Skeletal muscle tissue (tissue), 4 donors: Measurements from ENCODE around the gene PMFBP1. TPM values are rescaled to one million over a fixed set of nuclear protein-coding genes. Genes with fewer than 3 reads are reported as not detected.

Experiments
- H3K27ac ChIP-seq: one replicate; pipeline ENCODE4 v1.7.0; 2013; ENCODE audit warnings: mild to moderate bottlenecking, low read depth, low read length, inconsistent platforms
- H3K27me3 ChIP-seq, 3 donors: one replicate each; pipeline ENCODE4 v1.7.0; 2013; ENCODE audit warnings: low read length in 3 of 3; ENCODE audit not compliant: control insufficient read depth in 3 of 3, insufficient read depth in 3 of 3
- H3K36me3 ChIP-seq, 3 donors: one replicate each; pipeline ENCODE4 v1.7.0; 2013; ENCODE audit warnings: low read length in 3 of 3; ENCODE audit not compliant: control insufficient read depth in 3 of 3, insufficient read depth in 3 of 3
- H3K4me1 ChIP-seq, 3 donors: one replicate each; pipeline ENCODE4 v1.7.0; 2013; ENCODE audit warnings: low read length in 3 of 3, mild to moderate bottlenecking in 3 of 3; ENCODE audit not compliant: control insufficient read depth in 3 of 3, insufficient read depth in 3 of 3
- H3K4me3 ChIP-seq, 3 donors: one replicate each; pipeline ENCODE4 v1.7.0; 2013; ENCODE audit warnings: low read length in 3 of 3
- H3K9ac ChIP-seq, 3 donors: one replicate each; pipeline ENCODE4 v1.7.0; 2013; ENCODE audit warnings: low read length in 3 of 3, mild to moderate bottlenecking in 3 of 3, moderate library complexity in 2 of 3, low read depth in 1 of 3
- H3K9me3 ChIP-seq, 3 donors: one replicate each; pipeline ENCODE4 v1.7.0; 2013; ENCODE audit warnings: low read length in 3 of 3; ENCODE audit not compliant: control insufficient read depth in 3 of 3
- total RNA-seq: library from RNA; depleted of rRNA; stranded (reverse); fragments of >200 nt; gene quantifications from one replicate; pipeline ENCODE4 v1.2.3, GENCODE V29; 2014
- donor health status: Osteomylitis.

Gene PMFBP1
- total RNA-seq, 1 donor from 2014 or later, result not detected

- Histone ChIP-seq H3K9ac (no peak overlapping the region), H3K9me3 (no peaks in the 10 kb centered on the region), H3K36me3 (peaks cover 62 to 74% (median 66%) of the 10 kb centered on the region in 3 donors), H3K4me3 (no peak overlapping the region), H3K27me3 (no peaks in the 10 kb centered on the region), H3K4me1 (no peaks in the 10 kb centered on the region), H3K27ac (no peak overlapping the region)
Measured at GRCh38 chr16:72110662-72111615, 61.0 kb downstream of the PMFBP1 start.

- Histone ChIP-seq H3K36me3 (peaks cover 71 to 83% (median 75%) of the 10 kb centered on the region in 3 donors), H3K4me1 (no peaks in the 10 kb centered on the region), H3K9me3 (no peaks in the 10 kb centered on the region)
Measured at GRCh38 chr16:72109966-72110530, 61.9 kb downstream of the PMFBP1 start.

GRCh38 chr16:72109300-72109699, 62.7 kb downstream of the PMFBP1 start:
- no peaks in the 10 kb centered on the region for H3K27me3 ChIP-seq
- no peak overlapping the region for H3K9ac ChIP-seq
- no peaks in the 10 kb centered on the region for H3K9me3 ChIP-seq
- H3K36me3 ChIP-seq, result peaks cover 78 to 91% (median 82%) of the 10 kb centered on the region in 3 donors
- H3K4me3 ChIP-seq, result no peak overlapping the region
- H3K27ac ChIP-seq, result no peak overlapping the region
- no peaks in the 10 kb centered on the region for H3K4me1 ChIP-seq

More at GRCh38 chr16:72109966-72110530, 61.9 kb downstream of the PMFBP1 start:
- H3K27me3 ChIP-seq, result no peaks in the 10 kb centered on the region
- H3K27ac ChIP-seq, result no peak overlapping the region
- H3K4me3 ChIP-seq, result no peak overlapping the region
- no peak overlapping the region for H3K9ac ChIP-seq

- no peaks in the 10 kb centered on the region for H3K27me3 ChIP-seq
- no peaks in the 10 kb centered on the region for H3K9me3 ChIP-seq
- no peak overlapping the region for H3K4me3 ChIP-seq
- H3K4me1 ChIP-seq, result no peaks in the 10 kb centered on the region
- H3K36me3 ChIP-seq, result peaks cover 86 to 94% (median 90%) of the 10 kb centered on the region in 3 donors
- H3K9ac ChIP-seq, result no peak overlapping the region
- H3K27ac ChIP-seq, result no peak overlapping the region
Measured at GRCh38 chr16:72108353-72109102, 63.4 kb downstream of the PMFBP1 start.

GRCh38 chr16:72107371-72107770, 64.6 kb downstream of the PMFBP1 start:
- H3K27me3 ChIP-seq, result no peaks in the 10 kb centered on the region
- H3K27ac ChIP-seq, result no peak overlapping the region
- no peaks in the 10 kb centered on the region for H3K9me3 ChIP-seq
- no peak overlapping the region for H3K4me3 ChIP-seq
- H3K9ac ChIP-seq, result no peak overlapping the region
- H3K36me3 ChIP-seq, result peaks cover 93 to 99% (median 97%) of the 10 kb centered on the region in 3 donors
- no peaks in the 10 kb centered on the region for H3K4me1 ChIP-seq

- Histone ChIP-seq H3K9me3 (no peaks in the 10 kb centered on the region), H3K27me3 (no peaks in the 10 kb centered on the region), H3K27ac (no peak overlapping the region), H3K36me3 (peaks cover 93 to 99% (median 97%) of the 10 kb centered on the region in 3 donors), H3K4me3 (no peak overlapping the region), H3K4me1 (no peaks in the 10 kb centered on the region), H3K9ac (no peak overlapping the region)
Measured at GRCh38 chr16:72105978-72106377, 66.0 kb downstream of the PMFBP1 start.

- Histone ChIP-seq H3K27me3 (no peaks in the 10 kb centered on the region), H3K9me3 (no peaks in the 10 kb centered on the region), H3K4me1 (no peaks in the 10 kb centered on the region), H3K27ac (no peak overlapping the region), H3K9ac (no peak overlapping the region), H3K36me3 (peaks cover 94 to 99% (median 97%) of the 10 kb centered on the region in 3 donors), H3K4me3 (no peak overlapping the region)
Measured at GRCh38 chr16:72104905-72105304, 67.0 kb downstream of the PMFBP1 start.

- no peaks in the 10 kb centered on the region for H3K9me3 ChIP-seq
Measured at GRCh38 chr16:72101195-72101594, 70.8 kb downstream of the PMFBP1 start.

GRCh38 chr16:72099377-72099818, 72.6 kb downstream of the PMFBP1 start:
- no peak overlapping the region for H3K9ac ChIP-seq
- peaks cover 74 to 80% (median 79%) of the 10 kb centered on the region in 3 donors for H3K36me3 ChIP-seq
- no peak overlapping the region for H3K4me3 ChIP-seq
- H3K4me1 ChIP-seq, result peaks cover 8 to 16% (median 10%) of the 10 kb centered on the region in 3 donors
- H3K27me3 ChIP-seq, result no peaks in the 10 kb centered on the region
- no peak overlapping the region for H3K27ac ChIP-seq
- H3K9me3 ChIP-seq, result no peaks in the 10 kb centered on the region

More at GRCh38 chr16:72101195-72101594, 70.8 kb downstream of the PMFBP1 start:
- Histone ChIP-seq H3K4me3 (no peak overlapping the region), H3K4me1 (no peaks in the 10 kb centered on the region), H3K9ac (no peak overlapping the region), H3K27ac (no peak overlapping the region), H3K36me3 (peaks cover 92 to 94% (median 93%) of the 10 kb centered on the region in 3 donors), H3K27me3 (no peaks in the 10 kb centered on the region)
